ENCODE results near the gene PROX2.

GRCh38 chr14:74898694-74899093 lies 22.7 kb upstream of the PROX2 start:
- TF ChIP-seq CTCF (conservative IDR thresholded peaks at IDR 0.05; ENCODE audit: low read length) (no peak), EZH2phosphoT487 (IDR thresholded peaks at IDR 0.05; ENCODE audit: borderline replicate concordance, low read depth, low read length) (no peak)

Measured in OCI-LY7 (cell line).